ENCODE results near the gene TBXAS1.

Gene TBXAS1

DNA sequence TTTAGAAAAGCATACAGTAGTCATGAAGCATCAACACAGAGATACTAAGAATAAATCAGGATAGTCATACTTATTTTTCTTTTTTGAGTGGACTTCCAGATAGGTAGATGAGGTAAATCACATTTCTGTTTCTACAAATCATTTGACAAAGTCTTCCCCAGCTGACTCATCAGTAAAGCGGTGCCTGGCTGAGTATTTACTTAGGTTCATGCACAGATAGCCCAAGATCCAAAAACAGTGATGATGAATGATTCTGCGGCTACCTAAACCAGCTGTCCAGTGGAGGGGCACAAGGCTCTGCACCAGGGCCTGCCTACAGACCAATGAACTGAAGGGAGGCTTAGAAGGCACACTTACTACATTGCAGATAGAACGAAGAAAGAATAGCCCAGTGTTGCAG is 120.6 kb downstream of the TBXAS1 start:
- no peak for DNase-seq

DNA sequence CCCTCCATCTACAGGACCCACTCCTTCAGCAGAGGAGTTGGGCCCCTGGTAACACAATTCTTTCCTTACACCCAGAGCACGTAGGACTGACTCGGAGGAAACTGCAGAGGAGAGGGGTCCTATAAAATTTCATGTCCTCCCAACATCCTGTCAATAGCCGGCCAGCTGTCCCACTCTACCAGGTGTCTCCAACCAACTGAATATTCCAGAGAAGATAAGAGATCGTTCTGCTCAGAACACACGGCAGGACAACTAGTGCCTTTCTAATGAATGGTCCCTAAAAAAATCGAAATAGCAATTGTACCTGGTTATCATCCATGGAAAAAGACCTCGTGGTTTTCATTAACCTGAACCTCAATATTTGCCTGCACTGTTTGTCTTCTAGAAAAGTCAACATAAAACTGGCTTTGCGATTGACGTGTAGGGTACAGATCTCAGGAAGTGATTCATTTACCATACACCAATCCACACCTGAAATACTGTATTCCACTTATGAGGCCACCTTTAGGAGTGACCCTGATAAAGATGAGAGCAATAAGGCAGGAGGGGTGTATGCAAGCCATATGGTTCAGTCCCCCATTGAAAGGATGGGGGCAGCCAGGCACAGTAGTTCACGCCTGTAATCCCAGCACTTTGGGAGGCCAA is 121.9 kb downstream of the TBXAS1 start:
- no peak for DNase-seq

DNA sequence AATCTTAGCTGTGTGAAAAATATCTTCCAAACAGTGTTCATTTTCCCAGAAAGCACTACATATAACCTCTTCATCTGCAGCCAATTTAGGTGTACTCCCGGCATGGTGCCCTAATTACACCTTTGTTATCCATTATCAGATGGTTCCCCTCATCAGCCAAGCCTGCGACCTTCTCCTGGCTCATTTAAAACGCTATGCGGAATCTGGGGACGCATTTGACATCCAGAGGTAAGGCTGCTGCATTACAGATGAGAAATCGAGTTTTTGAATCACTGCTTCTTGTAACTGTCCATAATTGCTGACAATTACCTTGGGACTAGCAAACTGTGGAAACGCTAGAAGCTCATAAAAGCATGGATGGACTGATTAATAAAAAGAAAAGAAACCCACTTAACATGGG is 124.2 kb downstream of the TBXAS1 start:
- DNase-seq, result no peak

- DNase-seq, result no peak
Measured at GRCh38 chr7:139955109-139955820, 126.2 kb downstream of the TBXAS1 start.

DNA sequence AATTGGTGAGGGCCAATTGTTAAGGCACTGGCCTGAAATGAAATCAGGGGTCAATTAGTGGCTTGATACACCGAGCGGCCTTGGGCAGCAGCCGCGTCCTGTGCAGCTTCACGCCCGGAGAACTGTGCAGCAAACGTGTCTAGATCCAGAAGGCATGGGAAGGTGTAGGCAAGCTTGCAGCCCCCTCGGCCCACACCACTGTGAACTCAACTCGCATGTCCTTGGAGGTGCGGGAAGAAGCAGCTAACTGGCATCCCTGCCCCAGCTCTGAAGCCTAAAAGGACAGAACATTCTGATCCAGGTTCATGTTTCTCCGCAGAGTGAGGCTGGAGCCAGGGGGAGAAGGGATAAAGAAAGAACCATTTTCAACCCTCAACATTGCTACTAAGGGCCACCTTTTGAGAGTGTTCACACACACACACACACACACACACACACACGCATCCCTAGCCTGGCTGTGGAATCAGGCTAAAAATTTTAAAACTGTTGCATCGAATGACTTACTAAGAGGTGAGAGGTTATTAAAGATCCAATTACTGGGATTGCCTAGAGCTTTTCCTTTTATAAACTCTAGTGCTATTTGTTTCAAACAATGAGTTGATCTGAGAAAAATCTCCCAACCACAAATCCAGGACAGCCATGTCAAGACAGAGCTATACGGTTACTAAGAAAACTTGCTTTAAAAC is 129.7 kb downstream of the TBXAS1 start:
- peak; percentile 76 for DNase-seq

- no peak for DNase-seq
Measured at GRCh38 chr7:139959285-139959628, 130.2 kb downstream of the TBXAS1 start.

GRCh38 chr7:139959718-139960117 is 130.7 kb downstream of the TBXAS1 start:
- DNase-seq, result no peak

DNA sequence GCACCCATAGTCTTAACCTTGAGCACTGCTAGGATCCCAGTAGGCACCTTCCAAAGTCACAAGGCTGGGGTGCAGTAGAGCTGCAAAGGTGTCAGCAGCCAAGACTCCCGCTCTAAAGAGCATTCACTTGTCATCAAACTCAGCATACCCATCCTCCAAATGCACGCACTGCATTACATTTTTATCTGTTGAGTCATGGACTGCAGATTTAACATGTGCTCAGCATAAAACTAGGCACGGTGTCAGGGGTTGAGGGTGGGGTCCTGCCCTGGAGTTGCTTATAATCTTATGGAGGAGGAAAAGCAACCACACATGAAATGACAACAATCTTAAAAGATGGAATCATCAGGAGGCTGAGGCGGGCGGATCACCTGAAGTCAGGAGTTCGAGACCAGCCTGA is 131.1 kb downstream of the TBXAS1 start:
- DNase-seq, result peak; percentile 47

DNA sequence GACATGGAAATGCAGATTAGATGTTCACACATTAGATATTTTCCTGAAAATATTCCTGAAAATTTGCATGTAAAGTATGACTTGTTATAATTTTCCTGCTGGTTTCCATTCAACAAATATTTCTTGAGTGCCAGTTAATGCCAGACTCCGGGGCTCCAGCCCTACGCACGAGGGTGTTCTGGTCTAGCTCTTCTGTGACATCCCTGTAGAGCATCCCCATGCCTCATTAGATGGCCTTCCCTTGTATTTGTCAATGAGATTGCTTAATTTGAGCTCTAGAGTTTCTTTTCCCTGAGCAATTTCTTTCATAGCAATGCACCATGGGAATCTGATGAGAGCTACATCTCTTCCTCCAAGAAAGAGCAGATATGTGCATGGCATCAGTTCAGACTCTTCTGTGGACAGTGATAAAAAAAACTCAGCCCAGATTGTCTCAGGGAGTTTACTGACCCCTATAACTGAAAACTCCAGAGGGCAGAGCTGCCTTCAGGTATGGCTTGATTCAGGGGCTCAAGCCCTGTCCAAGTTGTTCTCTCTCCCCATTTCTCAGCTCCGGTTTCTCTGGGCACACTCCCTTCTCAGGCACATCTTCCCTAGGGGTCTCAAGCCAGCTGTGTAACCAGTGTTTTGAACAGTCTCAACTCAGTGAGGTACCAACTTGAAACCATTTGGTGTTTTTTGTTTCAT is 137.0 kb downstream of the TBXAS1 start:
- DNase-seq, result no peak

DNA sequence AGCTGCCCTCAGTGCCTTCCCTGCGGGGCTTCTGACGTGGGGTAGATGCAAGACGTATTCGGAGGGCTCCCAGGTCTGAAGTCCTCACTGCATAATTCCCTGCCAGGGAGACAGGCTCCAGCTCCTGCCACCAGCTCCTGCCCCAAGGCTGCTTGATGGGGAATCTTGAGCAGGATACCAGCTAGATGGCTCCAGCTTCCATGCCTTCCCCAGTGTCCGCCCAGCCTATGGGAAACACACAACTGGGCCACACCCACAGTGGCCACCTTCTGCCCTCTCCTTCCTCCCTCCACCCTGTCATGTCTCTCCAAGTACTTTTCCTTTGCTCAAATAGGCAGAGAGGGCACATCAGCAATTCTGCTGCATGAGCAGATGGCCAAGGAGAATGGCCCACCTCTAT is 137.9 kb downstream of the TBXAS1 start:
- DNase-seq, result no peak

GRCh38 chr7:139968931-139969330 is 139.9 kb downstream of the TBXAS1 start:
- no peak for DNase-seq

- DNase-seq, result no peak
Measured at GRCh38 chr7:139972029-139972428, 143.0 kb downstream of the TBXAS1 start.

DNA sequence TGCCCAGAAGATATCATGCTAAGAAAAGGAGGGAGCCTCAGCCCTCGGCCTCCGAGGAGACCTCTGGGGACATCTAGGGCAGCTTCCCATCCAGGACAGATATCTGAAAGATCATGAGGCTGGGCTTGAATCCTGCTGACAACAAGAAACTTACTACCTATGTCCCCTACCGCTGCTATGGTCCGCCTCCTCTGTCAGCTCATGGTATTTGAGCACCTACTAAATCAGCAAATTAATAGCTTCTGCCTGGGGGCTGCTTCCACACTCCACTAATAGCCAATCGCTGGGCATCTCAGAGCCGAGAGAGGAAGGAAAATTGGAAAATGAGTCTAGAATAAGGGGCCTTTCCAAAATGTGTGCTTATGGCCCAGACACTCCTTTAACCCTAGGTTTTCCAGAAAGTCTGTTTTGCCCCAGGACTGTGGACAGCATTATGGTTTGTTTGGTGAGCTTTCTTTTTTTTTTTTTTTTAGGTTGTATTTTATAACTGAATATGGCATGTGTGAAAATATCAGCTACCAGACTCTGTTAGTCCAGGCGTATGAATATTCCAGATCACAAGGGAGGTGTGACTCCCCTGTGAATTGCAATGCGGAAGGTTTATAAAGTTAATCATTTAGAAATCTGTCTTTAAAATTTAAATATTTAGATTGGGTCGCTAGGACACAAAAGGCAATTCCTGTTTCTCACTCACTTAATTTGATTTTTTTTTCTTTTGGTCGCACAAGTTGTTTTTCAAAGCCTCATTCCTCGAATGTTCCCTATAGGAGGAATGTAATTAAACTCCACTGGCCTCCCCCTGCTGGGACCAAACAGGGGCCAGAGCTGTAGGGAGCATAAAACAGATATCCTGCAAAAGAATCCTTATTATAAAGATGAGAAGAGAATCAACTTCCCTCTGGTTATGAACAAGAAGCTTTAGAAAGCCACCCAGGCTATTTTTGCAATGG is 144.3 kb downstream of the TBXAS1 start:
- no peak for DNase-seq

DNA sequence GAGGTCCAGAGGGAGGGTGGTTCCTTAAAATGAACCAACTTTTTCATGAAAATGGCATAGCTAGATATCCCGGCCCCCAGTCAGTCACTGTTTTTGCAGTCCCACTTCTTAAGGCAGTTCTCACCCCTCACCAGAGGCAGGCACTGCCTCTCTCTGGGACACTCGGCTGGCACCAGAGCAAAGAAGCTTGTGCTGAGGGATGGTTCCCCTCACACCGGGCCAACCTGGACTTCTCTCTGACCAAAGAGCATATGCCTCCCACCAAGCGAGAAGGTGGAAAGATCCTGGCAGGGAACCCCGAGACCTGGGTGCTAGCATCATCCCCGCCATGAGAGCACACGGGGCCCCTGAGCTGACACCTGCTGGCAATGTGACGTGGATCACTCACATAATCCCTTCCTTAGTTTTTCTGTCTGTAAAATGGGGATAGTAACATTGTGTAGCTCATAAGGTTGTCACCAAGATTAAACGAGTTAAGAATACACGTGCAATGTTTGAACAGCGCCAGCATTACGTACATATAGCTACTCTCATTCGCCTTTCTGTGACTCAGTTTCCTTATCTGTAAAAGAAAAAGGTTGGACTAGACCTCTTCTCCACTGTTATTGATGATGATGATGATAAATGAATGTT is 145.2 kb downstream of the TBXAS1 start:
- DNase-seq, result no peak

- no peak for DNase-seq
Measured at GRCh38 chr7:139976055-139976837, 147.2 kb downstream of the TBXAS1 start.

DNA sequence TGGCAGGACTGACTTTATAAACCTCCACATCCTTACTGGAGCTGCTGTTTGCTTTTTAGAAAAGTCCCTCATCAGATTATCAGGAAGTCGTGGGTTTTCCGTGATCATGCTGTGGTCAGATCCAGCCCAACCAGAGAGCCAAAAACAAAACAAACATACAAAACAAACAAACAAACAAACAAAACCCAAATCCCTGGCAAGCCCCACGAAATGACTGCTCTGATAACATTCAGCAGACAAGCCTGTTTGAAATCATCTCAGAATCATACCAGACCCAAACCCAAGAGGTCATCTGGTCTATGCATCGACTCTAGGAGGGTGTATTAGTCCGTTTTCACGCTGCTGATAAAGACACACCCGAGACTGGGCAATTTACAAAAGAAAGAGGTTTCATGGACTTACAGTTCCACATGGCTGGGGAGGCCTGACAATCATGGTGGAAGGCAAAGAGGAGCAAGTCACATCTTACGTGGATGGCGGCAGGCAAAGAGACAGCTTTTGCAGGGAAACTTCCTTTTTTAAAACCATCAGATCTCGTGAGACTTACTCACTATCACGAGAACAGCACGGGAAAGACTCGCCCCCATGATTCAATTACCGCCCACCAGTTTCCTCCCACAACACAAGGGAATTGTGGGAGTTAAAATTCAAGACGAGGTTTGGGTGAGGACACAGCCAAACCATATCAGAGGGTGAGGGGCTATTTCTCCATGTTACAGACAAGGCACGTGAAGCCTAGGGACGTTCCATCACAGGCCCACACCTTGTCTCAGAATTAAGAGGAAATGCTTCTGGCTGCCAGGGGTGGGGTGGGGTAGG is 148.0 kb downstream of the TBXAS1 start:
- DNase-seq, result no peak

- DNase-seq, result no peak
Measured at GRCh38 chr7:139981511-139981895, 152.4 kb downstream of the TBXAS1 start.

GRCh38 chr7:139982927-139983920 is 154.2 kb downstream of the TBXAS1 start:
- no peak for DNase-seq

Data from HCEC 1CT (cell line).